ENCODE results near the gene GPR55. TPM values are rescaled to one million over a fixed set of nuclear protein-coding genes. Genes with fewer than 3 reads are reported as not detected.

GPR55 gene
- polyA plus RNA-seq, 1 donor from 2014 or later, result not detected

GRCh38 chr2:230944757-230945372 is 19.8 kb upstream of the GPR55 start:
- Histone ChIP-seq H3K4me3 (ENCODE audit: low read length) (no peak overlapping the region), H3K9me3 (ENCODE audit: low read length) (no peaks in the 10 kb centered on the region), H4K20me1 (ENCODE audit: insufficient read depth) (no peaks in the 10 kb centered on the region), H3K27me3 (ENCODE audit: insufficient read depth, low read depth, low read length) (no peaks in the 10 kb centered on the region), H3K9me2 (ENCODE audit: insufficient read depth, low read length) (no peaks in the 10 kb centered on the region), H3K36me3 (ENCODE audit: insufficient read depth, low read length) (no peaks in the 10 kb centered on the region), H3K4me2 (ENCODE audit: low read length) (no peak overlapping the region), H2AFZ (ENCODE audit: low read depth, low read length) (no peak overlapping the region), H3K9ac (ENCODE audit: low read length) (no peak overlapping the region), H3K79me2 (replicated peaks; ENCODE audit: insufficient read depth, low read length) (no peaks in the 10 kb centered on the region), H3K27ac (ENCODE audit: low read length) (no peak overlapping the region), H3F3A (ENCODE audit: insufficient read depth, low read length, poor library complexity, severe bottlenecking) (no peaks in the 10 kb centered on the region)
- TF ChIP-seq MXI1 (conservative IDR thresholded peaks at IDR 0.05; ENCODE audit: poor library complexity, severe bottlenecking) (no peak), CTCF (IDR thresholded peaks at IDR 0.05; ENCODE audit: poor library complexity, severe bottlenecking) (no peak), EZH2 (IDR thresholded peaks at IDR 0.05; ENCODE audit: borderline replicate concordance, insufficient read depth, low read length, poor library complexity, severe bottlenecking) (no peak), TAF1 (IDR thresholded peaks at IDR 0.05; ENCODE audit: low read depth) (no peak)

- no peaks in the 10 kb centered on the region for H3K9me3 ChIP-seq (ENCODE audit: low read length)
- TF ChIP-seq EZH2 (IDR thresholded peaks at IDR 0.05; ENCODE audit: borderline replicate concordance, insufficient read depth, low read length, poor library complexity, severe bottlenecking) (no peak), CTCF (IDR thresholded peaks at IDR 0.05; ENCODE audit: poor library complexity, severe bottlenecking) (no peak), MXI1 (conservative IDR thresholded peaks at IDR 0.05; ENCODE audit: poor library complexity, severe bottlenecking) (no peak)
- no peak overlapping the region for H3K27ac ChIP-seq (ENCODE audit: low read length)
- no peak overlapping the region for H3K4me2 ChIP-seq (ENCODE audit: low read length)
- no peak overlapping the region for H3K4me3 ChIP-seq (ENCODE audit: low read length)
- H3K27me3 ChIP-seq (ENCODE audit: insufficient read depth, low read depth, low read length), result no peaks in the 10 kb centered on the region
- H3K9ac ChIP-seq (ENCODE audit: low read length), result no peak overlapping the region
- no peaks in the 10 kb centered on the region for H3F3A ChIP-seq (ENCODE audit: insufficient read depth, low read length, poor library complexity, severe bottlenecking)
- H4K20me1 ChIP-seq (ENCODE audit: insufficient read depth), result no peaks in the 10 kb centered on the region
- H2AFZ ChIP-seq (ENCODE audit: low read depth, low read length), result no peak overlapping the region
- H3K9me2 ChIP-seq (ENCODE audit: insufficient read depth, low read length), result no peaks in the 10 kb centered on the region
- H3K79me2 ChIP-seq (replicated peaks; ENCODE audit: insufficient read depth, low read length), result no peaks in the 10 kb centered on the region
- no peaks in the 10 kb centered on the region for H3K36me3 ChIP-seq (ENCODE audit: insufficient read depth, low read length)
These were observed 19.1 kb upstream of the GPR55 start for GRCh38 chr2:230944123-230944653.

GRCh38 chr2:230942920-230943896 is 18.2 kb upstream of the GPR55 start:
- Histone ChIP-seq H4K20me1 (ENCODE audit: insufficient read depth) (no peaks in the 10 kb centered on the region), H2AFZ (ENCODE audit: low read depth, low read length) (no peak overlapping the region), H3K27me3 (ENCODE audit: insufficient read depth, low read depth, low read length) (no peaks in the 10 kb centered on the region), H3K9me3 (ENCODE audit: low read length) (no peaks in the 10 kb centered on the region), H3K9me2 (ENCODE audit: insufficient read depth, low read length) (no peaks in the 10 kb centered on the region), H3K36me3 (ENCODE audit: insufficient read depth, low read length) (no peaks in the 10 kb centered on the region), H3K9ac (ENCODE audit: low read length) (no peak overlapping the region), H3K27ac (ENCODE audit: low read length) (no peak overlapping the region), H3K79me2 (replicated peaks; ENCODE audit: insufficient read depth, low read length) (no peaks in the 10 kb centered on the region), H3F3A (ENCODE audit: insufficient read depth, low read length, poor library complexity, severe bottlenecking) (no peaks in the 10 kb centered on the region), H3K4me2 (ENCODE audit: low read length) (no peak overlapping the region), H3K4me3 (ENCODE audit: low read length) (no peak overlapping the region)
- TF ChIP-seq REST (IDR thresholded peaks at IDR 0.05; ENCODE audit: borderline replicate concordance) (no peak), TAF1 (IDR thresholded peaks at IDR 0.05; ENCODE audit: low read depth) (no peak), RAD21 (conservative IDR thresholded peaks at IDR 0.05) (no peak), EZH2 (IDR thresholded peaks at IDR 0.05; ENCODE audit: borderline replicate concordance, insufficient read depth, low read length, poor library complexity, severe bottlenecking) (no peak), SMC3 (conservative IDR thresholded peaks at IDR 0.05; ENCODE audit: poor library complexity) (no peak), CTCF (IDR thresholded peaks at IDR 0.05; ENCODE audit: poor library complexity, severe bottlenecking) (no peak), POLR2AphosphoS5 (IDR thresholded peaks at IDR 0.05) (no peak)

Measured in neural cell (in vitro differentiated cells).